ENCODE measurements around the gene ALAS1. TPM values are rescaled to one million over a fixed set of nuclear protein-coding genes. Genes with fewer than 3 reads are reported as not detected.

Gene ALAS1
- total RNA-seq, 1 experiment from 2014 or later, result 71.2 TPM

- peaks cover 34% of the 10 kb centered on the region for H3K79me2 ChIP-seq (ENCODE audit: low read depth)
- no peak overlapping the region for H3K4me2 ChIP-seq
- no peaks in the 10 kb centered on the region for H3K9me3 ChIP-seq (ENCODE audit: insufficient read depth, low read depth)
- H3K4me1 ChIP-seq (replicated peaks; ENCODE audit: insufficient read depth), result peaks cover 31% of the 10 kb centered on the region
- TF ChIP-seq, protein P1, sequence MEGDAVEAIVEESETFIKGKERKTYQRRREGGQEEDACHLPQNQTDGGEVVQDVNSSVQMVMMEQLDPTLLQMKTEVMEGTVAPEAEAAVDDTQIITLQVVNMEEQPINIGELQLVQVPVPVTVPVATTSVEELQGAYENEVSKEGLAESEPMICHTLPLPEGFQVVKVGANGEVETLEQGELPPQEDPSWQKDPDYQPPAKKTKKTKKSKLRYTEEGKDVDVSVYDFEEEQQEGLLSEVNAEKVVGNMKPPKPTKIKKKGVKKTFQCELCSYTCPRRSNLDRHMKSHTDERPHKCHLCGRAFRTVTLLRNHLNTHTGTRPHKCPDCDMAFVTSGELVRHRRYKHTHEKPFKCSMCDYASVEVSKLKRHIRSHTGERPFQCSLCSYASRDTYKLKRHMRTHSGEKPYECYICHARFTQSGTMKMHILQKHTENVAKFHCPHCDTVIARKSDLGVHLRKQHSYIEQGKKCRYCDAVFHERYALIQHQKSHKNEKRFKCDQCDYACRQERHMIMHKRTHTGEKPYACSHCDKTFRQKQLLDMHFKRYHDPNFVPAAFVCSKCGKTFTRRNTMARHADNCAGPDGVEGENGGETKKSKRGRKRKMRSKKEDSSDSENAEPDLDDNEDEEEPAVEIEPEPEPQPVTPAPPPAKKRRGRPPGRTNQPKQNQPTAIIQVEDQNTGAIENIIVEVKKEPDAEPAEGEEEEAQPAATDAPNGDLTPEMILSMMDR (conservative IDR thresholded peaks at IDR 0.05), result no peak
- TF ChIP-seq EZH2 (IDR thresholded peaks at IDR 0.05; ENCODE audit: low read depth), result no peak
- H3K9me2 ChIP-seq (ENCODE audit: insufficient read depth), result no peaks in the 10 kb centered on the region
- POLR2A ChIA-PET (ENCODE audit: unreplicated experiment), result no interaction called here
- BruUV-seq (replicated peaks), result no TSS peak
- DNase-seq, result no peak
- no peaks in the 10 kb centered on the region for H3K27me3 ChIP-seq (ENCODE audit: insufficient read depth, low read depth)
- CTCF ChIA-PET, result no interaction called here
- peaks cover 9% of the 10 kb centered on the region for H4K20me1 ChIP-seq (ENCODE audit: insufficient read depth)
- H3K36me3 ChIP-seq (ENCODE audit: low read depth), result peaks cover 7% of the 10 kb centered on the region; the same call in 1 of the 2 replicates
- no peak overlapping the region for H3K27ac ChIP-seq
- intact Hi-C loops (cut with micrococcal nuclease; ENCODE audit: unreplicated experiment), result loop anchor here (5.0 kb wide), 1 partner anchor 153 kb away; no protein-coding TSS in a partner anchor
- H2AFZ ChIP-seq, result no peak overlapping the region
- H3K4me3 ChIP-seq, result no peak overlapping the region
- peaks cover 26% of the 10 kb centered on the region for H3F3A ChIP-seq (ENCODE audit: insufficient read depth, low read depth)
Measured at GRCh38 chr3:52233968-52234367, 36.0 kb downstream of the ALAS1 start.

GRCh38 chr3:52234516-52235447 is 36.8 kb downstream of the ALAS1 start:
- intact Hi-C loops (cut with micrococcal nuclease; ENCODE audit: unreplicated experiment), result loop anchor here (5.0 kb wide), 2 partner anchors 153 to 292 kb away; partner anchors contain the start of genes PARP3 and RRP9

GRCh38 chr3:52236424-52236886 is 38.5 kb downstream of the ALAS1 start:
- H3F3A ChIP-seq (ENCODE audit: insufficient read depth, low read depth), result peaks cover 37% of the 10 kb centered on the region
- peaks cover 45% of the 10 kb centered on the region for H3K4me1 ChIP-seq (replicated peaks; ENCODE audit: insufficient read depth)
- no peak overlapping the region for H2AFZ ChIP-seq
- H3K36me3 ChIP-seq (ENCODE audit: low read depth), result no peaks in the 10 kb centered on the region
- peak overlapping the region; percentile 89 for H3K27ac ChIP-seq
- CTCF ChIA-PET, result interaction anchor here (0.6 to 2.0 kb wide), 4 partner anchors 16 to 239 kb away, joined by 3 to 19 read pairs (median 3); no protein-coding TSS in a partner anchor
- H4K20me1 ChIP-seq (ENCODE audit: insufficient read depth), result peaks cover 9% of the 10 kb centered on the region
- POLR2A ChIA-PET (ENCODE audit: unreplicated experiment), result no interaction called here
- no peaks in the 10 kb centered on the region for H3K9me2 ChIP-seq (ENCODE audit: insufficient read depth)
- no peak for DNase-seq
- TF ChIP-seq, protein P1 (conservative IDR thresholded peaks at IDR 0.05), result no peak
- TF ChIP-seq EZH2 (IDR thresholded peaks at IDR 0.05; ENCODE audit: low read depth), result no peak
- peak overlapping the region; percentile 85 for H3K4me2 ChIP-seq
- no peaks in the 10 kb centered on the region for H3K27me3 ChIP-seq (ENCODE audit: insufficient read depth, low read depth)
- H3K79me2 ChIP-seq (ENCODE audit: low read depth), result peaks cover 53% of the 10 kb centered on the region
- H3K4me3 ChIP-seq, result peak overlapping the region; percentile 93; the same call in 1 of the 2 replicates
- no TSS peak for BruUV-seq (replicated peaks)
- H3K9me3 ChIP-seq (ENCODE audit: insufficient read depth, low read depth), result no peaks in the 10 kb centered on the region
- intact Hi-C loops (cut with micrococcal nuclease; ENCODE audit: unreplicated experiment), result loop anchor here (5.0 kb wide), 1 partner anchor 294 kb away; the partner anchor contains the start of genes PARP3 and RRP9

More at GRCh38 chr3:52234516-52235447, 36.8 kb downstream of the ALAS1 start:
- H3K4me3 ChIP-seq, result no peak overlapping the region
- H3F3A ChIP-seq (ENCODE audit: insufficient read depth, low read depth), result peaks cover 30% of the 10 kb centered on the region
- no peak overlapping the region for H3K4me2 ChIP-seq
- H3K27me3 ChIP-seq (ENCODE audit: insufficient read depth, low read depth), result no peaks in the 10 kb centered on the region
- H3K4me1 ChIP-seq (replicated peaks; ENCODE audit: insufficient read depth), result peaks cover 31% of the 10 kb centered on the region
- H3K9me3 ChIP-seq (ENCODE audit: insufficient read depth, low read depth), result no peaks in the 10 kb centered on the region
- H3K9me2 ChIP-seq (ENCODE audit: insufficient read depth), result no peaks in the 10 kb centered on the region
- ChIA-PET POLR2A (ENCODE audit: unreplicated experiment) (no interaction called here), CTCF (interaction anchor here (0.6 to 0.7 kb wide), 2 partner anchors 15 to 214 kb away, joined by 5 to 7 read pairs; no protein-coding TSS in a partner anchor)
- BruUV-seq (replicated peaks), result no TSS peak
- no peak for TF ChIP-seq EZH2 (IDR thresholded peaks at IDR 0.05; ENCODE audit: low read depth)
- TF ChIP-seq, protein P1 (conservative IDR thresholded peaks at IDR 0.05), result no peak
- no peak overlapping the region for H3K27ac ChIP-seq
- H2AFZ ChIP-seq, result no peak overlapping the region
- DNase-seq, result no peak
- peaks cover 7% of the 10 kb centered on the region; the same call in 1 of the 2 replicates for H3K36me3 ChIP-seq (ENCODE audit: low read depth)
- H3K79me2 ChIP-seq (ENCODE audit: low read depth), result peaks cover 42% of the 10 kb centered on the region
- H4K20me1 ChIP-seq (ENCODE audit: insufficient read depth), result peaks cover 9% of the 10 kb centered on the region

All from PC-9 (cell line).